GM12878 (cell line): ENCODE results near the gene RTP3. TPM values are rescaled to one million over a fixed set of nuclear protein-coding genes. Genes with fewer than 3 reads are reported as not detected.

Source experiments
- ATAC-seq: fragments of 200-7000 bp; cut with Tn5 transposase; 3 replicates; pipeline ENCODE4 v1.9.1; 2020; ENCODE audit warnings: mild to moderate bottlenecking, moderate library complexity
- BruUV-seq: library from RNA; stranded (reverse); fragments of 400-500 nt; replicated peaks from 2 replicates; lab custom pipeline; 2021; lab: Mats Ljungman, UMichigan
- CTCF ChIA-PET: fragments of 300-600 bp; sonication (Branson Sonifier 250); formaldehyde crosslinking; extraction: SDS; loops from one replicate; lab custom pipeline; 2021; ENCODE audit warnings: inconsistent platforms; lab: Yijun Ruan, JAX
- POLR2A ChIA-PET: fragments of 350-600 bp; formaldehyde crosslinking; extraction: SDS; loops from one replicate; lab custom pipeline; 2021; ENCODE audit warnings: inconsistent platforms; lab: Charles Lee
- RAD21 ChIA-PET: fragments of 300-600 bp; sonication (Branson Sonifier 250); formaldehyde crosslinking; loops from one replicate; lab custom pipeline; 2023; ENCODE audit warnings: antibody characterized with exemption; ENCODE audit not compliant: unreplicated experiment; lab: Charles Lee
- SMC1A ChIA-PET: fragments of 300-600 bp; sonication (Branson Sonifier 250); formaldehyde crosslinking; loops from one replicate; lab custom pipeline; 2023; ENCODE audit not compliant: unreplicated experiment, uncharacterized antibody; lab: Charles Lee
- DNase-seq: peaks from one replicate; pipeline ENCODE4 v3.0.0-alpha.2; 2011; ENCODE audit warnings: low read depth, low spot score
- FAIRE-seq: peaks from 3 replicates; lab custom pipeline; 2011; peaks lifted over from hg19 to GRCh38; lab: Jason Lieb, UNC
- H2AFZ ChIP-seq: 2 replicates; pipeline ENCODE4 v1.6.0; 2011; ENCODE audit warnings: low read depth, low read length, control low read depth; ENCODE audit not compliant: control insufficient read depth
- H3K27ac ChIP-seq: 2 replicates; pipeline ENCODE4 v1.5.1; 2011; ENCODE audit warnings: control low read depth; ENCODE audit not compliant: control insufficient read depth, insufficient read depth
- H3K27me3 ChIP-seq, 2 experiments: replicated peaks in 1 of 2; 2 replicates each; pipeline versions ENCODE4 v1.6.0 to v1.6.1; 2011; ENCODE audit warnings: low read length in 1 of 2; ENCODE audit not compliant: control insufficient read depth in 2 of 2, insufficient read depth in 2 of 2
- H3K36me3 ChIP-seq, 2 experiments: 2 replicates each; pipeline ENCODE4 v1.5.1; 2011; ENCODE audit warnings: low read length in 1 of 2; ENCODE audit not compliant: control insufficient read depth in 2 of 2, insufficient read depth in 2 of 2
- H3K4me1 ChIP-seq: 2 replicates; pipeline ENCODE4 v1.6.1; 2011; ENCODE audit warnings: mild to moderate bottlenecking, low read length, moderate library complexity, mixed read lengths; ENCODE audit not compliant: control insufficient read depth, insufficient read depth
- H3K4me2 ChIP-seq: 2 replicates; pipeline ENCODE4 v1.6.0; 2011; ENCODE audit warnings: control low read depth; ENCODE audit not compliant: control insufficient read depth, insufficient read depth
- H3K4me3 ChIP-seq: fragments of 200-600 bp; sonication (generic); 2 replicates; pipeline ENCODE4 v1.5.1; 2016
- H3K79me2 ChIP-seq: 2 replicates; pipeline ENCODE4 v1.6.0; 2011; ENCODE audit warnings: low read length; ENCODE audit not compliant: control insufficient read depth, insufficient read depth
- H3K9ac ChIP-seq: 2 replicates; pipeline ENCODE4 v1.8.0; 2011; ENCODE audit warnings: low read length, control low read depth, mixed read lengths; ENCODE audit not compliant: control insufficient read depth, insufficient read depth
- H3K9me3 ChIP-seq: replicated peaks from 3 replicates; pipeline ENCODE4 v1.5.1; 2011; ENCODE audit warnings: mild to moderate bottlenecking, low read length; ENCODE audit not compliant: control insufficient read depth, insufficient read depth
- H4K20me1 ChIP-seq: 2 replicates; pipeline ENCODE4 v1.6.0; 2011; ENCODE audit not compliant: control insufficient read depth, insufficient read depth
- BHLHE40 ChIP-seq, 2 experiments: fragments of 450-650 bp in 1 of 2; IDR thresholded peaks; 2 replicates each; pipeline ENCODE4 v1.6.1; 2011 to 2017; ENCODE audit warnings: low read depth in 2 of 2, borderline replicate concordance in 1 of 2, improper control_type of control experiment in 1 of 2, low read length in 1 of 2, mild to moderate bottlenecking in 1 of 2
- CEBPB ChIP-seq, 2 experiments: fragments of 150-350 bp in 1 of 2; IDR thresholded peaks; 2 replicates each; pipeline ENCODE4 v1.6.1; 2012 to 2014; ENCODE audit warnings: low read depth in 2 of 2, low read length in 2 of 2, borderline replicate concordance in 1 of 2, inconsistent platforms in 1 of 2
- DPF2 ChIP-seq: fragments of 450-650 bp; IDR thresholded peaks from 2 replicates; pipeline ENCODE4 v1.6.1; 2017; ENCODE audit warnings: mild to moderate bottlenecking
- IKZF2 ChIP-seq, 2 experiments: fragments of 450-650 bp; IDR thresholded peaks; 2 replicates each; pipeline ENCODE4 v1.6.1; 2017; ENCODE audit warnings: mild to moderate bottlenecking in 2 of 2, moderate library complexity in 2 of 2
- IRF3 ChIP-seq: fragments of 450-650 bp; IDR thresholded peaks from 2 replicates; pipeline ENCODE4 v1.6.1; 2014; ENCODE audit warnings: mild to moderate bottlenecking
- NR2C2 ChIP-seq: IDR thresholded peaks from 2 replicates; pipeline ENCODE4 v1.6.1; 2011; ENCODE audit warnings: borderline replicate concordance, low read depth; ENCODE audit not compliant: control insufficient read depth, insufficient read length
- WGBS: methylation state at CpG from one replicate; pipeline ENCODE4 v1.1.6; 2016; ENCODE audit warnings: low lambda C conversion rate; ENCODE audit not compliant: insufficient replicate concordance, insufficient coverage; ENCODE audit errors: missing lambda C conversion rate; 5-methylcytosine and 5-hydroxymethylcytosine counted together
- in situ Hi-C: fragments of 300-500 bp; cut with MboI; formaldehyde crosslinking; loops from 9 replicates; pipeline ENCODE4 v1.14.3; 2018; ENCODE audit warnings: mixed read lengths
- intact Hi-C: fragments of 100-400 bp; cut with micrococcal nuclease; formaldehyde crosslinking; loops from one replicate; pipeline ENCODE4 v1.14.2; 2022; ENCODE audit not compliant: unreplicated experiment
- polyA plus RNA-seq, 11 experiments: library from polyadenylated mRNA; depleted of rRNA in 4 of 11; unstranded in 6 of 11; stranded (reverse) in 5 of 11; fragments of >200 nt; fragmentation: Nextera tagmentation in 4 of 11; fragmentation: Illumina TruSeq in 1 of 11; extraction: Ambion mirVana in 4 of 11; extraction: Trizol in 1 of 11; gene quantifications; 1 replicate in 1 of 11; 2 replicates in 10 of 11; pipeline versions ENCODE4 v1.2.1 to v1.2.3, GENCODE V29; 2011 to 2016; ENCODE audit warnings: inconsistent platforms in 2 of 11, missing spikeins in 2 of 11, low read depth in 1 of 11
- total RNA-seq, 4 experiments: library from RNA; depleted of rRNA in 3 of 4; stranded (reverse); fragments of >200 nt in 3 of 4; fragmentation: Illumina TruSeq in 1 of 4; extraction: Trizol in 1 of 4; gene quantifications; 2 replicates each; pipeline versions ENCODE4 v1.2.1 to v1.2.3, GENCODE V29; 2013 to 2021

Gene RTP3
- total and polyA plus RNA-seq, 10 of the 15 experiments (the other 5 are each of a cell fraction or from before 2014, with no cell fraction given), result 0.06 TPM; not detected in 9

DNA sequence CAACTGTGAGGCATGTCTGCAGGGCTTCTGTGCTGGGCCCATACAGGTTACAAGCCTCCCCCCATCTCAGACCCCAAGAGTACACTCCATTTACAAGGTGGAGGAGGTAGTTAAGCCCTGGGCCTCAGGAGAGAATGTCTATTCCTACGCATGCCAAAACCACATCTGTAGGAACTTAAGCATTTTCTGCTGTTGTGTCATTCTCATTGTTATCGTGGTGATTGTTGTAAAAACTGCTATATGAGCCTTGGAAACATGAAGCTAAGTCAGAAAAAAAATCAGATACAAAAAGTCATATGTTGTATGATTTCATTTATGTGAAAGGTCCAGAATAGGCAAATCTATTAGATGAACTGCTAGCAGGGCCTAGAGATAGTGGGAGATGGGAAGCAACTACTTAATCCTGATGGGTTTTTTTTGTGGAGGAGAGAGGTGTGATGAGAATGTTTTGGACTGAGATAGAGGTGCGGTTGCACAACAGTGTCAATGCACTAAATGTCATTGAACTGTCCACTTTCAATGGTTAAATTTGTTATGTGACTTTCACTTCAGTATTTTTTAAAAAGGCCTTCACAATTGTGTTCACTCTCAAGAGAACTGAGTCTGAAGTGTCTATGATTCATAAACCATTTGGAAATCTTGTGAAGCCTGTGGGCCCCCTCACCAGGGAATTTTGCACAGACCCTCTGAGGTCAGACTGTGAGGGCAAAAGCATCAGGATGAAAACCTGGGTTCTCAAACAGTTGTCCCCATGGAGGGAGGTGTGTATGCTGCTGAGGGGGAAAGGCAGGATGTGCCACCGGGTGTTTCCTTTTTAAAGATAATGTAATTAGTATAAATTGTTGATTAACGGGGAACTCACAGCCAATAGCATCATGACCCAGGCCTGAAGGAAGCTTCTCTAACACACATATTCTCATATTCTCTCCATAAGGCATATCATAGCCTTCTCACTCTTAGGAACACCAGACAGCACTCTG, 3.2 kb downstream of the RTP3 start (continued):
- TF ChIP-seq IRF3 (no peak), DPF2 (peak; percentile 34; the same call in 1 of the 2 replicates), NR2C2 (no peak), IKZF2 (IDR thresholded peaks at IDR 0.05) (peak; percentile 50 to 51; a peak in 3 of 4 replicates)

DNA sequence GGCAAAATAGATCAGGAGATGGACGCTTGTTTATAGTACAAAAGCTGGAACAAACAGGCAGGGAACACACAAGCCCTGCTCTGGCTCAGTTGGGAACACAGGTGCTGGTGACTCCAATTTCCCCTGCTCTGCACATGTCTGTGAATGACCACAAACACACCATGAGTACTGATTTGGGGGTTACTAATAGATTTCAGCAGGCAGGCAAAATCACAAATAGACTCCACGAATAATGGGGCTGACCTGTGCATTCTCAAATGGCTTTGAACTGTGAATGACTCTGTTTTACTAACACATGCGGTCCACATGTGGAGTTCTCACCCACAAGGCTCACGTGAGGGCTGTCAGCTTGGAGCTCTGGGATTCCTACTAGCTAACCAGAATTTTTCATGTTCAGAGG, 3.9 kb downstream of the RTP3 start:
- ChIA-PET POLR2A (no interaction called here), RAD21 (interaction anchor here (1.3 kb wide), 1 partner anchor 13 kb away, joined by 5 read pairs; no protein-coding TSS in a partner anchor), CTCF (interaction anchor here (0.8 to 6.0 kb wide), 4 partner anchors 9 to 128 kb away, joined by 3 to 29 read pairs (median 6); no protein-coding TSS in a partner anchor), SMC1A (interaction anchor here (1.0 to 1.9 kb wide), 4 partner anchors 9 to 128 kb away, joined by 3 to 7 read pairs (median 4); no protein-coding TSS in a partner anchor)
- H3K4me1 ChIP-seq, result peaks cover 24% of the 10 kb centered on the region
- peaks cover 0 to 3% of the 10 kb centered on the region in 2 experiments; a peak in 1 of 4 replicates for H3K27me3 ChIP-seq
- H3K79me2 ChIP-seq, result no peaks in the 10 kb centered on the region
- FAIRE-seq, result no peak
- BruUV-seq, result no TSS peak
- intact Hi-C loops (loop anchor here (5.0 kb wide), 1 partner anchor 36 kb away; no protein-coding TSS in a partner anchor), in situ Hi-C loops (no loop called here)
- H3K4me3 ChIP-seq, result no peak overlapping the region
- no peak overlapping the region; the same call in 1 of the 2 replicates for H2AFZ ChIP-seq
- H3K9me3 ChIP-seq, result peaks cover 2% of the 10 kb centered on the region; the same call in 2 of the 3 replicates
- peak overlapping the region; percentile 63; the same call in 1 of the 2 replicates for H3K4me2 ChIP-seq
- peak; percentile 24 for ATAC-seq
- DNase-seq, result peak; percentile 12
- H3K36me3 ChIP-seq, result no peaks in the 10 kb centered on the region
- no peak overlapping the region for H3K27ac ChIP-seq
- no peaks in the 10 kb centered on the region for H4K20me1 ChIP-seq
- TF ChIP-seq CEBPB (IDR thresholded peaks at IDR 0.05; ENCODE audit: borderline replicate concordance in 1 of 2, low read depth in 2 of 2, low read length in 2 of 2), result no peak
- peak; percentile 80 to 85; a peak in 3 of 4 replicates for TF ChIP-seq BHLHE40 (IDR thresholded peaks at IDR 0.05; ENCODE audit: borderline replicate concordance in 1 of 2, low read depth in 2 of 2, low read length in 1 of 2)
- H3K9ac ChIP-seq, result no peak overlapping the region
- WGBS, result 76% methylated on average over 4 of the region's 4 CpGs
